PC-9 (cell line): ENCODE data around the gene INAFM2. TPM values are rescaled to one million over a fixed set of nuclear protein-coding genes. Genes with fewer than 3 reads are reported as not detected.

Experiments
- BruUV-seq: library from RNA; stranded (reverse); fragments of 400-500 nt; replicated peaks from 2 replicates; lab custom pipeline; 2021; lab: Mats Ljungman, UMichigan
- CTCF ChIA-PET: fragments of 300-600 bp; sonication (Branson Sonifier 250); formaldehyde crosslinking; loops from one replicate; lab custom pipeline; 2022; ENCODE audit warnings: antibody characterized with exemption; lab: Charles Lee
- POLR2A ChIA-PET: fragments of 300-600 bp; sonication (Branson Sonifier 250); formaldehyde crosslinking; loops from one replicate; lab custom pipeline; 2022; ENCODE audit warnings: antibody characterized with exemption; ENCODE audit not compliant: unreplicated experiment; lab: Charles Lee
- DNase-seq, 2 experiments: peaks; one replicate each; pipeline versions ENCODE4 v3.0.0 to v3.0.0-alpha.2; 2015 to 2022; ENCODE audit warnings: mixed read lengths in 1 of 2
- H2AFZ ChIP-seq: fragments of 200-600 bp; sonication (generic); 2 replicates; pipeline ENCODE4 v1.8.1; 2017; ENCODE audit warnings: antibody characterized with exemption
- H3F3A ChIP-seq: fragments of 200-600 bp; sonication (generic); 2 replicates; pipeline ENCODE4 v1.8.1; 2017; ENCODE audit warnings: antibody characterized with exemption, mild to moderate bottlenecking, low read depth; ENCODE audit not compliant: insufficient read depth
- H3K27ac ChIP-seq: fragments of 200-600 bp; sonication (generic); 2 replicates; pipeline ENCODE4 v1.6.1; 2016; ENCODE audit warnings: mixed run types
- H3K27me3 ChIP-seq: fragments of 200-600 bp; sonication (generic); 2 replicates; pipeline ENCODE4 v1.6.1; 2016; ENCODE audit warnings: low read depth, mixed run types; ENCODE audit not compliant: insufficient read depth
- H3K36me3 ChIP-seq: fragments of 200-600 bp; sonication (generic); 2 replicates; pipeline ENCODE4 v1.6.1; 2016; ENCODE audit warnings: low read depth, mixed run types
- H3K4me1 ChIP-seq: fragments of 200-600 bp; sonication (generic); replicated peaks from 2 replicates; pipeline ENCODE4 v1.6.1; 2016; ENCODE audit warnings: mixed run types; ENCODE audit not compliant: insufficient read depth
- H3K4me2 ChIP-seq: fragments of 200-600 bp; sonication (generic); 2 replicates; pipeline ENCODE4 v1.6.1; 2017; ENCODE audit warnings: mixed run types
- H3K4me3 ChIP-seq: fragments of 200-600 bp; sonication (generic); 2 replicates; pipeline ENCODE4 v1.6.1; 2016; ENCODE audit warnings: mixed run types
- H3K79me2 ChIP-seq: fragments of 200-600 bp; sonication (generic); 2 replicates; pipeline ENCODE4 v1.6.1; 2017; ENCODE audit warnings: low read depth, mixed run types
- H3K9me2 ChIP-seq: fragments of 200-600 bp; sonication (generic); 2 replicates; pipeline ENCODE4 v1.8.1; 2017; ENCODE audit warnings: mild to moderate bottlenecking; ENCODE audit not compliant: insufficient read depth
- H3K9me3 ChIP-seq: fragments of 200-600 bp; sonication (generic); 2 replicates; pipeline ENCODE4 v1.8.1; 2016; ENCODE audit warnings: low read depth; ENCODE audit not compliant: insufficient read depth
- H4K20me1 ChIP-seq: fragments of 200-600 bp; sonication (generic); 2 replicates; pipeline ENCODE4 v1.8.1; 2017; ENCODE audit not compliant: insufficient read depth
- CTCF ChIP-seq: fragments of 200-600 bp; sonication (generic); conservative IDR thresholded peaks from 2 replicates; pipeline ENCODE4 v1.6.1; 2017; ENCODE audit warnings: mixed run types, antibody characterized with exemption, mild to moderate bottlenecking, moderate library complexity
- EZH2 ChIP-seq: fragments of 200-600 bp; sonication (generic); IDR thresholded peaks from 2 replicates; pipeline ENCODE4 v1.8.0; 2017; ENCODE audit warnings: antibody characterized with exemption, low read depth
- intact Hi-C: fragments of 100-400 bp; cut with micrococcal nuclease; formaldehyde crosslinking; loops from one replicate; pipeline ENCODE4 v1.10.0; 2022; ENCODE audit not compliant: unreplicated experiment
- total RNA-seq: library from RNA; stranded (reverse); gene quantifications from 2 replicates; pipeline ENCODE4 v1.2.3, GENCODE V29; 2021

INAFM2 gene
- total RNA-seq, 1 experiment from 2014 or later, result 2.4 TPM

GRCh38 chr15:40369971-40370370 is 46.5 kb downstream of the INAFM2 start:
- no peak for DNase-seq
- Histone ChIP-seq H2AFZ (no peak overlapping the region), H3F3A (no peaks in the 10 kb centered on the region), H3K4me2 (no peak overlapping the region), H3K9me3 (no peaks in the 10 kb centered on the region), H3K79me2 (no peaks in the 10 kb centered on the region), H4K20me1 (no peaks in the 10 kb centered on the region), H3K36me3 (no peaks in the 10 kb centered on the region), H3K9me2 (no peaks in the 10 kb centered on the region), H3K27me3 (no peaks in the 10 kb centered on the region), H3K4me1 (no peaks in the 10 kb centered on the region), H3K4me3 (no peak overlapping the region), H3K27ac (no peak overlapping the region)
- POLR2A ChIA-PET, result no interaction called here
- CTCF ChIA-PET, result interaction anchor here (0.6 kb wide), 1 partner anchor 248 kb away, joined by 3 read pairs; no protein-coding TSS in a partner anchor
- TF ChIP-seq EZH2 (no peak), CTCF (no peak)
- intact Hi-C loops, result loop anchor here (2.0 kb wide), 1 partner anchor 91 kb away; no protein-coding TSS in a partner anchor
- no TSS peak for BruUV-seq

- no TSS peak for BruUV-seq
- H3K4me3 ChIP-seq, result no peak overlapping the region
- H3K79me2 ChIP-seq, result no peaks in the 10 kb centered on the region
- TF ChIP-seq EZH2 (no peak), CTCF (no peak)
- intact Hi-C loops, result no loop called here
- no peaks in the 10 kb centered on the region for H3K9me3 ChIP-seq
- CTCF ChIA-PET, result no interaction called here
- no peak overlapping the region for H3K27ac ChIP-seq
- H4K20me1 ChIP-seq, result no peaks in the 10 kb centered on the region
- POLR2A ChIA-PET, result no interaction called here
- H3F3A ChIP-seq, result no peaks in the 10 kb centered on the region
- H3K9me2 ChIP-seq, result no peaks in the 10 kb centered on the region
- no peak for DNase-seq
- H3K4me1 ChIP-seq, result no peaks in the 10 kb centered on the region
- no peaks in the 10 kb centered on the region for H3K27me3 ChIP-seq
- H3K36me3 ChIP-seq, result no peaks in the 10 kb centered on the region
- H3K4me2 ChIP-seq, result no peak overlapping the region
- H2AFZ ChIP-seq, result no peak overlapping the region
Observed at GRCh38 chr15:40372981-40373380, 49.5 kb downstream of the INAFM2 start.

Other genes with a start within 250 kb of the INAFM2 start
- 8.2 and 11.0 TPM in 2 replicates for gene BMF, start 214.8 kb upstream of the INAFM2 start, total RNA-seq
- gene BUB1B, start 162.6 kb upstream of the INAFM2 start, total RNA-seq, result 74.3 and 75.3 TPM in 2 replicates
- gene PAK6, start 84.6 kb upstream of the INAFM2 start, total RNA-seq, result 10.7 and 11.7 TPM in 2 replicates
- gene ANKRD63, start 40.6 kb upstream of the INAFM2 start, total RNA-seq, result not detected in 2 replicates
- 0.92 and 1.6 TPM in 2 replicates for gene PLCB2, start 15.8 kb upstream of the INAFM2 start, total RNA-seq
- 141 and 168 TPM in 2 replicates for gene CCDC9B, start 17.2 kb downstream of the INAFM2 start, total RNA-seq
- gene PHGR1, start 27.3 kb downstream of the INAFM2 start, total RNA-seq, result not detected in 2 replicates
- 0.35 and 0.63 TPM in 2 replicates for gene DISP2, start 34.5 kb downstream of the INAFM2 start, total RNA-seq
- 85.2 and 95.6 TPM in 2 replicates for gene KNSTRN, start 59.0 kb downstream of the INAFM2 start, total RNA-seq
- gene IVD, start 82.1 kb downstream of the INAFM2 start, total RNA-seq, result 82.5 and 83.7 TPM in 2 replicates
- gene BAHD1, start 117.3 kb downstream of the INAFM2 start, total RNA-seq, result 17.3 and 19.1 TPM in 2 replicates
- 30.6 and 34.3 TPM in 2 replicates for gene CHST14, start 147.3 kb downstream of the INAFM2 start, total RNA-seq
- gene CCDC32, start 241.3 kb downstream of the INAFM2 start, total RNA-seq, result 19.5 and 22.2 TPM in 2 replicates
- gene RPUSD2, start 245.6 kb downstream of the INAFM2 start, total RNA-seq, result 14.0 and 17.1 TPM in 2 replicates